ENCODE measurements around the gene ACSS2. TPM values are rescaled to one million over a fixed set of nuclear protein-coding genes. Genes with fewer than 3 reads are reported as not detected.

The ACSS2 gene
- total and polyA plus RNA-seq, 2 donors (not counting 1 experiment from before 2014, with no cell fraction given), result 10.5 to 22.1 TPM

- POLR2A ChIA-PET, result no interaction called here
- intact Hi-C loops (cut with micrococcal nuclease), result no loop called here
These were observed 16.3 kb downstream of the ACSS2 start for GRCh38 chr20:34892671-34893070.

GRCh38 chr20:34894723-34895122, 18.3 kb downstream of the ACSS2 start:
- CTCF ChIA-PET, result no interaction called here
- H3K4me1 ChIP-seq (ENCODE audit: control insufficient read depth in 2 of 2, insufficient read depth in 2 of 2, low read length in 2 of 2), result no peaks in the 10 kb centered on the region
- H3K27ac Mint-ChIP-seq, result no peak overlapping the region
- peaks cover 1% of the 10 kb centered on the region for H3K4me1 Mint-ChIP-seq
- peaks cover 5% of the 10 kb centered on the region for H3K27me3 Mint-ChIP-seq
- POLR2A ChIA-PET, result no interaction called here
- intact Hi-C loops (cut with micrococcal nuclease), result no loop called here
- no peaks in the 10 kb centered on the region for H3K36me3 ChIP-seq (replicated peaks in 1 of 2; ENCODE audit: control extremely low read depth in 1 of 2, control insufficient read depth in 1 of 2, extremely low read depth in 1 of 2, insufficient read depth in 2 of 2, low read length in 1 of 2)
- no peaks in the 10 kb centered on the region for H4K20me1 ChIP-seq (ENCODE audit: control insufficient read depth, insufficient read depth, low read length, poor library complexity, severe bottlenecking)
- TF ChIP-seq EZH2 (IDR thresholded peaks at IDR 0.05; ENCODE audit: borderline replicate concordance, insufficient read depth, low read depth, low read length, poor library complexity, severe bottlenecking) (no peak), CTCF (IDR thresholded peaks at IDR 0.05) (no peak)
- ATAC-seq (ENCODE audit: low read depth) (no peak), DNase-seq (no peak)
- no peak overlapping the region for H3K4me3 Mint-ChIP-seq
- no peaks in the 10 kb centered on the region for H3K79me2 ChIP-seq (ENCODE audit: control insufficient read depth, insufficient read depth, low read length)
- H3K9ac ChIP-seq (ENCODE audit: low read length), result no peak overlapping the region
- H3K4me3 ChIP-seq (ENCODE audit: control extremely low read depth in 1 of 5, extremely low read depth in 1 of 5, insufficient read depth in 1 of 5, low read depth in 2 of 5, low read length in 4 of 5), result no peak overlapping the region
- no peaks in the 10 kb centered on the region for H3K27me3 ChIP-seq (replicated peaks in 1 of 4; ENCODE audit: control extremely low read depth in 1 of 4, control insufficient read depth in 3 of 4, insufficient read depth in 4 of 4, low read length in 3 of 4)
- no CpG with 5 or more reads among the region's 1 CpG for WGBS (ENCODE audit: insufficient coverage)
- H2AFZ ChIP-seq (ENCODE audit: insufficient read depth, low read depth, low read length, poor library complexity, severe bottlenecking), result no peak overlapping the region
- no peak overlapping the region for H3K27ac ChIP-seq (ENCODE audit: low read length in 2 of 2)
- no peaks in the 10 kb centered on the region for H3K9me3 ChIP-seq (ENCODE audit: control extremely low read depth in 1 of 3, control insufficient read depth in 2 of 3, insufficient read depth in 1 of 3, low read length in 2 of 3)
- no peak overlapping the region for H3K4me2 ChIP-seq (replicated peaks; ENCODE audit: low read depth, low read length, poor library complexity, severe bottlenecking)
- H3K9me3 Mint-ChIP-seq (ENCODE audit: insufficient read depth), result no peaks in the 10 kb centered on the region

More at GRCh38 chr20:34892671-34893070, 16.3 kb downstream of the ACSS2 start:
- Histone ChIP-seq H2AFZ (ENCODE audit: insufficient read depth, low read depth, low read length, poor library complexity, severe bottlenecking) (no peak overlapping the region), H3K36me3 (replicated peaks in 1 of 2; ENCODE audit: control extremely low read depth in 1 of 2, control insufficient read depth in 1 of 2, extremely low read depth in 1 of 2, insufficient read depth in 2 of 2, low read length in 1 of 2) (no peaks in the 10 kb centered on the region), H3K9ac (ENCODE audit: low read length) (no peak overlapping the region), H3K27me3 (replicated peaks in 1 of 4; ENCODE audit: control extremely low read depth in 1 of 4, control insufficient read depth in 3 of 4, insufficient read depth in 4 of 4, low read length in 3 of 4) (no peaks in the 10 kb centered on the region), H4K20me1 (ENCODE audit: control insufficient read depth, insufficient read depth, low read length, poor library complexity, severe bottlenecking) (no peaks in the 10 kb centered on the region), H3K4me3 (ENCODE audit: control extremely low read depth in 1 of 5, extremely low read depth in 1 of 5, insufficient read depth in 1 of 5, low read depth in 2 of 5, low read length in 4 of 5) (no peak overlapping the region), H3K4me2 (replicated peaks; ENCODE audit: low read depth, low read length, poor library complexity, severe bottlenecking) (no peak overlapping the region), H3K9me3 (ENCODE audit: control extremely low read depth in 1 of 3, control insufficient read depth in 2 of 3, insufficient read depth in 1 of 3, low read length in 2 of 3) (no peaks in the 10 kb centered on the region), H3K4me1 (ENCODE audit: control insufficient read depth in 2 of 2, insufficient read depth in 2 of 2, low read length in 2 of 2) (no peaks in the 10 kb centered on the region), H3K79me2 (ENCODE audit: control insufficient read depth, insufficient read depth, low read length) (no peaks in the 10 kb centered on the region), H3K27ac (ENCODE audit: low read length in 2 of 2) (no peak overlapping the region)
- peaks cover 4% of the 10 kb centered on the region for H3K4me1 Mint-ChIP-seq
- CTCF ChIA-PET, result interaction anchor here (0.8 to 0.9 kb wide), 2 partner anchors 10 to 18 kb away, joined by 3 read pairs; no protein-coding TSS in a partner anchor
- no peak overlapping the region for H3K4me3 Mint-ChIP-seq
- DNase-seq, result no peak
- WGBS (ENCODE audit: insufficient coverage), result no CpG with 5 or more reads among the region's 2 CpGs
- H3K27ac Mint-ChIP-seq, result no peak overlapping the region
- TF ChIP-seq EZH2 (IDR thresholded peaks at IDR 0.05; ENCODE audit: borderline replicate concordance, insufficient read depth, low read depth, low read length, poor library complexity, severe bottlenecking) (no peak), CTCF (IDR thresholded peaks at IDR 0.05) (no peak)
- peaks cover 9% of the 10 kb centered on the region for H3K27me3 Mint-ChIP-seq
- ATAC-seq (ENCODE audit: low read depth), result no peak
- no peaks in the 10 kb centered on the region for H3K9me3 Mint-ChIP-seq (ENCODE audit: insufficient read depth)

All from B cell (primary cell).